Limb (tissue), 2 donors: ENCODE data around the gene DOK7.

ENCODE experiments used
- DNase-seq, 2 donors: peaks; one replicate each; pipeline ENCODE4 v3.0.0-alpha.2; 2016; ENCODE audit errors: extremely low spot score in 2 of 2

Gene DOK7

GRCh38 chr4:3427134-3427476 is 36.0 kb upstream of the DOK7 start:
- no peak for DNase-seq

- DNase-seq, result no peak
Measured at GRCh38 chr4:3427706-3428446, 35.2 kb upstream of the DOK7 start.

GRCh38 chr4:3429651-3430050 is 33.5 kb upstream of the DOK7 start:
- no peak for DNase-seq

GRCh38 chr4:3430524-3430923 is 32.6 kb upstream of the DOK7 start:
- DNase-seq, result no peak

GRCh38 chr4:3431446-3431993 is 31.6 kb upstream of the DOK7 start:
- no peak for DNase-seq

- DNase-seq, result no peak
Measured at GRCh38 chr4:3432381-3432790, 30.7 kb upstream of the DOK7 start.

GRCh38 chr4:3433138-3433869 is 29.8 kb upstream of the DOK7 start:
- DNase-seq, result no peak

- no peak for DNase-seq
Measured at GRCh38 chr4:3434881-3435685, 28.0 kb upstream of the DOK7 start.

GRCh38 chr4:3435686-3435956 is 27.5 kb upstream of the DOK7 start:
- no peak for DNase-seq

- DNase-seq, result no peak
Measured at GRCh38 chr4:3436048-3436797, 26.9 kb upstream of the DOK7 start.

GRCh38 chr4:3436798-3437581 is 26.1 kb upstream of the DOK7 start:
- DNase-seq, result no peak

- no peak for DNase-seq
Measured at GRCh38 chr4:3437582-3437936, 25.5 kb upstream of the DOK7 start.

- DNase-seq, result no peak
Measured at GRCh38 chr4:3437998-3438846, 24.9 kb upstream of the DOK7 start.

GRCh38 chr4:3438847-3439180 is 24.3 kb upstream of the DOK7 start:
- DNase-seq, result no peak

- no peak for DNase-seq
Measured at GRCh38 chr4:3439391-3439790, 23.7 kb upstream of the DOK7 start.

GRCh38 chr4:3440011-3440410 is 23.1 kb upstream of the DOK7 start:
- no peak for DNase-seq

- no peak for DNase-seq
Measured at GRCh38 chr4:3440979-3441500, 22.1 kb upstream of the DOK7 start.

GRCh38 chr4:3441501-3442459 is 21.3 kb upstream of the DOK7 start, which contains the start of gene HGFAC:
HGFAC (plus strand) TSS chr4:3441968; CDS start chr4:3442002, 34 bp downstream.
- DNase-seq, result no peak
